Large intestine (tissue), 3 donors: ENCODE results near the gene OTOG. TPM values are rescaled to one million over a fixed set of nuclear protein-coding genes. Genes with fewer than 3 reads are reported as not detected.

ENCODE experiments used
- DNase-seq, 2 donors: peaks; one replicate each; pipeline versions ENCODE4 v3.0.0 to v3.0.0-alpha.2; 2013
- H3K27ac ChIP-seq: one replicate; pipeline ENCODE4 v1.5.1; 2013; ENCODE audit warnings: low read length
- H3K27me3 ChIP-seq: 2 replicates; pipeline ENCODE4 v1.6.1; 2013; ENCODE audit warnings: low read length; ENCODE audit not compliant: control insufficient read depth, insufficient read depth
- H3K36me3 ChIP-seq: 2 replicates; pipeline ENCODE4 v1.6.1; 2013; ENCODE audit warnings: low read length; ENCODE audit not compliant: control insufficient read depth, insufficient read depth
- H3K4me1 ChIP-seq: one replicate; pipeline ENCODE4 v1.6.1; 2013; ENCODE audit warnings: low read length; ENCODE audit not compliant: control insufficient read depth, insufficient read depth
- H3K4me3 ChIP-seq: one replicate; pipeline ENCODE4 v1.5.1; 2013; ENCODE audit warnings: low read length
- H3K9me3 ChIP-seq: one replicate; pipeline ENCODE4 v1.6.1; 2013; ENCODE audit warnings: mild to moderate bottlenecking, low read depth, low read length, moderate library complexity; ENCODE audit not compliant: control insufficient read depth
- WGBS: methylation state at CpG from one replicate; pipeline ENCODE4 v1.1.5; 2013; ENCODE audit warnings: low lambda C conversion rate; ENCODE audit not compliant: insufficient coverage; 5-methylcytosine and 5-hydroxymethylcytosine counted together
- polyA plus RNA-seq: library from polyadenylated mRNA; unstranded; fragments of 120-200 nt; gene quantifications from one replicate; pipeline ENCODE4 v1.2.1, GENCODE V29; 2013

Gene OTOG
- polyA plus RNA-seq, 1 donor: 0.10 TPM

- peaks cover 2% of the 10 kb centered on the region for H3K27me3 ChIP-seq
- DNase-seq: no peak
- no peak overlapping the region for H3K4me3 ChIP-seq
- WGBS: 77% methylated on average over 3 of the region's 6 CpGs
- no peak overlapping the region for H3K27ac ChIP-seq
- no peaks in the 10 kb centered on the region for H3K36me3 ChIP-seq
- H3K9me3 ChIP-seq: no peaks in the 10 kb centered on the region
- H3K4me1 ChIP-seq: no peaks in the 10 kb centered on the region
Measured at GRCh38 chr11:17581036-17581731, 34.1 kb downstream of the OTOG start.

- Histone ChIP-seq H3K27me3 (peaks cover 2% of the 10 kb centered on the region), H3K27ac (no peak overlapping the region), H3K4me1 (no peaks in the 10 kb centered on the region), H3K36me3 (no peaks in the 10 kb centered on the region), H3K9me3 (no peaks in the 10 kb centered on the region), H3K4me3 (no peak overlapping the region)
- no peak for DNase-seq
- 100% methylated on average over 1 of the region's 4 CpGs for WGBS
Measured at GRCh38 chr11:17581732-17582053, 34.6 kb downstream of the OTOG start.

GRCh38 chr11:17585911-17586695, 39.0 kb downstream of the OTOG start:
- Histone ChIP-seq H3K27ac (no peak overlapping the region), H3K4me1 (no peaks in the 10 kb centered on the region), H3K36me3 (no peaks in the 10 kb centered on the region), H3K27me3 (peaks cover 7% of the 10 kb centered on the region), H3K9me3 (no peaks in the 10 kb centered on the region), H3K4me3 (no peak overlapping the region)
- WGBS: 50% methylated on average over 2 of the region's 6 CpGs
- DNase-seq: no peak

- no peaks in the 10 kb centered on the region for H3K36me3 ChIP-seq
- no CpG with 5 or more reads among the region's 8 CpGs for WGBS
- DNase-seq: no peak
- H3K9me3 ChIP-seq: no peaks in the 10 kb centered on the region
- no peak overlapping the region for H3K4me3 ChIP-seq
- H3K27me3 ChIP-seq: peaks cover 5% of the 10 kb centered on the region
- H3K27ac ChIP-seq: no peak overlapping the region
- no peaks in the 10 kb centered on the region for H3K4me1 ChIP-seq
Measured at GRCh38 chr11:17588166-17588565, 41.1 kb downstream of the OTOG start.

GRCh38 chr11:17588721-17589120, 41.7 kb downstream of the OTOG start:
- WGBS: 100% methylated on average over 2 of the region's 4 CpGs
- peaks cover 5% of the 10 kb centered on the region for H3K27me3 ChIP-seq
- no peaks in the 10 kb centered on the region for H3K4me1 ChIP-seq
- no peak overlapping the region for H3K27ac ChIP-seq
- no peaks in the 10 kb centered on the region for H3K36me3 ChIP-seq
- no peak overlapping the region for H3K4me3 ChIP-seq
- DNase-seq: no peak
- no peaks in the 10 kb centered on the region for H3K9me3 ChIP-seq

GRCh38 chr11:17590463-17590862, 43.4 kb downstream of the OTOG start:
- DNase-seq: no peak
- H3K27ac ChIP-seq: no peak overlapping the region
- 90% methylated on average over 1 of the region's 7 CpGs for WGBS
- no peaks in the 10 kb centered on the region for H3K4me1 ChIP-seq
- no peaks in the 10 kb centered on the region for H3K36me3 ChIP-seq
- H3K27me3 ChIP-seq: peaks cover 7% of the 10 kb centered on the region
- H3K4me3 ChIP-seq: no peak overlapping the region
- H3K9me3 ChIP-seq: no peaks in the 10 kb centered on the region

GRCh38 chr11:17591293-17591692, 44.2 kb downstream of the OTOG start:
- Histone ChIP-seq H3K4me3 (no peak overlapping the region), H3K9me3 (no peaks in the 10 kb centered on the region), H3K36me3 (no peaks in the 10 kb centered on the region), H3K27me3 (peaks cover 8% of the 10 kb centered on the region), H3K27ac (no peak overlapping the region), H3K4me1 (no peaks in the 10 kb centered on the region)
- WGBS: no CpG with 5 or more reads among the region's 11 CpGs
- DNase-seq: no peak

- H3K4me3 ChIP-seq: no peak overlapping the region
- DNase-seq: no peak
- H3K4me1 ChIP-seq: no peaks in the 10 kb centered on the region
- H3K27me3 ChIP-seq: peaks cover 3% of the 10 kb centered on the region
- H3K27ac ChIP-seq: no peak overlapping the region
- WGBS: no CpG with 5 or more reads among the region's 9 CpGs
- no peaks in the 10 kb centered on the region for H3K9me3 ChIP-seq
- no peaks in the 10 kb centered on the region for H3K36me3 ChIP-seq
Measured at GRCh38 chr11:17593466-17594245, 46.6 kb downstream of the OTOG start.

- no peak overlapping the region for H3K4me3 ChIP-seq
- no peaks in the 10 kb centered on the region for H3K36me3 ChIP-seq
- WGBS: no CpG with 5 or more reads among the region's 5 CpGs
- H3K27ac ChIP-seq: no peak overlapping the region
- DNase-seq: no peak
- no peaks in the 10 kb centered on the region for H3K9me3 ChIP-seq
- peaks cover 9% of the 10 kb centered on the region for H3K27me3 ChIP-seq
- no peaks in the 10 kb centered on the region for H3K4me1 ChIP-seq
Measured at GRCh38 chr11:17594686-17595192, 47.7 kb downstream of the OTOG start.

GRCh38 chr11:17595526-17596309, 48.7 kb downstream of the OTOG start:
- Histone ChIP-seq H3K9me3 (no peaks in the 10 kb centered on the region), H3K4me3 (no peak overlapping the region), H3K27ac (no peak overlapping the region), H3K27me3 (peaks cover 9% of the 10 kb centered on the region), H3K36me3 (no peaks in the 10 kb centered on the region), H3K4me1 (no peaks in the 10 kb centered on the region)
- no peak for DNase-seq
- no CpG with 5 or more reads among the region's 7 CpGs for WGBS
